Measurements from ENCODE around the gene ZNF700. TPM values are rescaled to one million over a fixed set of nuclear protein-coding genes. Genes with fewer than 3 reads are reported as not detected.

Gene ZNF700
- total RNA-seq: 5.1 and 5.9 TPM in 2 replicates

GRCh38 chr19:11924886-11925650 is at the start of gene ZNF700:
Gene ZNF700, plus strand, starts transcription at chr19:11925107. Its CDS starts 104 bp downstream, at chr19:11925211.

DNA sequence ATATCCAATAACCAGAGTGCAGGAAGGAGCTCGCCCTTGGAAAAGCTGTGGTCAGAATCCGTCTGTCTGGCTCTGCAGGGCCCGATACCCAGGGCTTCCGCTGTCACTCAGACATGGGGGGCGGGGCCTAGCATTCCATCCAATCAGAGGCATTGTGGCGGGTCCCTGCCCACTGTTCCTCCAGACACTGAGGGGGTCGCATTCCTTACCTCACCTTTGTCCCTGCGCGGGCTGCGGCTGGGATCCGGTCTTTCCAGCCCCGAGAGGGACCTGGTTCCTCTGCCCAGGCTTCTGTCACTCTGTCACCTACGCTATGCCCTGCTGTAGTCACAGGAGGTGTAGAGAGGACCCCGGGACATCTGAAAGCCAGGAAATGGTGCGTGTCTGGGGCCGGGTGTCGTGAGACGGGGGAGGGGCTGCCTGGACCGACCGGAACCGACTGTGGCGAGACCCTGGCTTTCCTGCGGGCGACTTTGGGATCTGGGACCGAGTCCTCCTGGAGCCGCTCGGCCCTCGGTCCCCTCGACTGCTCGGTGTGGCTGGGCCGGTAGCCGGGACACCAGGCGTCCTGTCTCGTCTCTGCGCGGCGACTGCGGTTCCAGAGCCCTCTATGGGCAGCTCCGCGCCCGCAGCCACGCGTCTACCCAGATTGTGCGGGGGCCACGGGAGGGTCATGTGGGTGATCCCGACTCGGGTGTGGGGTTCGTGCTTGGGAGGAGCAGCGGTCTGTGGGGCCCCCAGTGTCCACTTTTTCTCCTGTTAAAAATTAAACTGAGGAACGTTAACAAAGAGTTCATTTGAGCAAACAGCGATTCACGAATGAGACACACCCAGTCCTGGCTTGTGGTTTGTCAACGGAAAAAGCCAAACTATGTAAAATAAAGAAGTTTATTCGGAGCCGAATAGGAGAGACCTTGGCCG is 37.0 kb upstream of the ZNF700 start, which contains the start of gene ZNF69:
ZNF69 (plus strand) TSS at position 172 of the 921 bp plus-strand sequence; CDS start at position 314, 142 bp downstream.

GRCh38 chr19:11964858-11965645 is 40.1 kb downstream of the ZNF700 start, which contains the start of gene ZNF763:
Gene ZNF763, plus strand, starts transcription at chr19:11965040. Its CDS starts 169 bp downstream, at chr19:11965209.

Small RNA genes within 50 kb of the gene (small RNA-seq; reads per million reads assigned to genes)
- gene RNA5SP464: not detected

Other genes starting within 250 kb of the ZNF700 start
- 1.5 and 2.5 TPM in 2 replicates for gene ZNF823, start 186.2 kb upstream of the ZNF700 start, total RNA-seq
- 4.8 and 5.7 TPM in 2 replicates for gene ZNF441, start 158.1 kb upstream of the ZNF700 start, total RNA-seq
- 0.20 and 1.1 TPM in 2 replicates for gene ZNF491, start 126.6 kb upstream of the ZNF700 start, total RNA-seq
- 6.8 and 7.0 TPM in 2 replicates for gene ZNF440, start 110.8 kb upstream of the ZNF700 start, total RNA-seq
- 0.20 and 0.37 TPM in 2 replicates for gene ZNF439, start 76.4 kb upstream of the ZNF700 start, total RNA-seq
- gene ZNF69, start 37.3 kb upstream of the ZNF700 start, total RNA-seq: 0.20 and 0.73 TPM in 2 replicates
- 0.20 and 0.37 TPM in 2 replicates for gene ZNF763, start 39.9 kb downstream of the ZNF700 start, total RNA-seq
- gene ZNF433, start 110.6 kb downstream of the ZNF700 start, total RNA-seq: 0.98 and 1.5 TPM in 2 replicates
- 0.20 TPM in 1 of 2 replicates, not detected in the other for gene ZNF878, start 127.9 kb downstream of the ZNF700 start, total RNA-seq
- gene ZNF844, start 139.6 kb downstream of the ZNF700 start, total RNA-seq: 2.5 and 2.9 TPM in 2 replicates
- gene ZNF20, start 215.2 kb downstream of the ZNF700 start, total RNA-seq: 2.5 and 4.4 TPM in 2 replicates
- 5.9 and 6.5 TPM in 2 replicates for gene ZNF625, start 231.6 kb downstream of the ZNF700 start, total RNA-seq
- gene ZNF136, start 238.0 kb downstream of the ZNF700 start, total RNA-seq: 2.6 and 2.9 TPM in 2 replicates

All from subcutaneous preadipocyte (primary cell).